Measurements from ENCODE around the gene ABCA1.
"Not testable (repeated sequence)": the region's sequence is repeated elsewhere in the genome, so short reads cannot be mapped to it uniquely, and the experiment has no call there.

ABCA1 gene, protein sequence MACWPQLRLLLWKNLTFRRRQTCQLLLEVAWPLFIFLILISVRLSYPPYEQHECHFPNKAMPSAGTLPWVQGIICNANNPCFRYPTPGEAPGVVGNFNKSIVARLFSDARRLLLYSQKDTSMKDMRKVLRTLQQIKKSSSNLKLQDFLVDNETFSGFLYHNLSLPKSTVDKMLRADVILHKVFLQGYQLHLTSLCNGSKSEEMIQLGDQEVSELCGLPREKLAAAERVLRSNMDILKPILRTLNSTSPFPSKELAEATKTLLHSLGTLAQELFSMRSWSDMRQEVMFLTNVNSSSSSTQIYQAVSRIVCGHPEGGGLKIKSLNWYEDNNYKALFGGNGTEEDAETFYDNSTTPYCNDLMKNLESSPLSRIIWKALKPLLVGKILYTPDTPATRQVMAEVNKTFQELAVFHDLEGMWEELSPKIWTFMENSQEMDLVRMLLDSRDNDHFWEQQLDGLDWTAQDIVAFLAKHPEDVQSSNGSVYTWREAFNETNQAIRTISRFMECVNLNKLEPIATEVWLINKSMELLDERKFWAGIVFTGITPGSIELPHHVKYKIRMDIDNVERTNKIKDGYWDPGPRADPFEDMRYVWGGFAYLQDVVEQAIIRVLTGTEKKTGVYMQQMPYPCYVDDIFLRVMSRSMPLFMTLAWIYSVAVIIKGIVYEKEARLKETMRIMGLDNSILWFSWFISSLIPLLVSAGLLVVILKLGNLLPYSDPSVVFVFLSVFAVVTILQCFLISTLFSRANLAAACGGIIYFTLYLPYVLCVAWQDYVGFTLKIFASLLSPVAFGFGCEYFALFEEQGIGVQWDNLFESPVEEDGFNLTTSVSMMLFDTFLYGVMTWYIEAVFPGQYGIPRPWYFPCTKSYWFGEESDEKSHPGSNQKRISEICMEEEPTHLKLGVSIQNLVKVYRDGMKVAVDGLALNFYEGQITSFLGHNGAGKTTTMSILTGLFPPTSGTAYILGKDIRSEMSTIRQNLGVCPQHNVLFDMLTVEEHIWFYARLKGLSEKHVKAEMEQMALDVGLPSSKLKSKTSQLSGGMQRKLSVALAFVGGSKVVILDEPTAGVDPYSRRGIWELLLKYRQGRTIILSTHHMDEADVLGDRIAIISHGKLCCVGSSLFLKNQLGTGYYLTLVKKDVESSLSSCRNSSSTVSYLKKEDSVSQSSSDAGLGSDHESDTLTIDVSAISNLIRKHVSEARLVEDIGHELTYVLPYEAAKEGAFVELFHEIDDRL (N-terminal part only)

DNA sequence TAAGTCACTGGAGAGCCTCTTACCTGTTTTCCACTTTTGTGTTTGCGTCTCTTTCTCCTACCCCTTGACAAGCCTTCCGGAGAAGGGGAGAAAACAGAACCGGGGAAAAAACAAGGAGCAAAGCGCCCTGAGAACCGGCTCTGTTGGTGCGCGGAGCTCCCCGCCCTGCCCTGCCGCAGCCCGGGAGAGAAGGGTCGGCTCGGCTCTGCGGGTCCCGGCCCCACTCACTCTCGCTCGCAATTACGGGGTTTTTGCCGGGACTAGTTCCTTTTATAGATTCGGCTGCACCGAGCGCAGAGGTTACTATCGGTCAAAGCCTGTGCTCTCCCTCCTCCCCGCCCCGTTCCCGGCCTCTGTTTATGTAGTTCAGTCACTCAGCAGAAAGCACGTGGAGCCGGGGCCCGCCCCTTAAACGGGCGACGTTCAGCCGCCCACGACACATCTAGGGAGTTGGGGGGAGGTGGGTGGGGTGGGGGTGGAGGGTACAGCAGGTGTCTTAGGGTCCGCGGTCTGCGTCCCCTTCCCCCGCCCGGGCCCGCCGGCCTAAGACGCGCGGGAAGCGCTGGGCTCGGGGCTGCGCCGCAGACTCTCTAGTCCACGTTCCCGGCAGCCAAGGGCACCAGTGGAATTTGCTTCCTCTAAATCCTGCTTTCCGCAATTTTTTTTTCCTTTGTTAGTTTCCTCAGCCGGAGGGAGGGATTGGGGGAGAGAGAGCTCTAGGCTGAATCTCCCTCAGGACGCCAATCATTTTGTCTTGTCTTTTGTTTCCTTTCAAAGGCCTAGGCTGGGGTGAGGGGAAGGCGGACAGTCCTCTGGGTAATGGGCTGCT lies at the start of gene ABCA1:
Gene ABCA1, minus strand, starts transcription at position 244 of the 829 bp plus-strand sequence. CDS start 24,476 bp downstream, outside the sequence.
- DNase-seq = peak; percentile 77

DNA sequence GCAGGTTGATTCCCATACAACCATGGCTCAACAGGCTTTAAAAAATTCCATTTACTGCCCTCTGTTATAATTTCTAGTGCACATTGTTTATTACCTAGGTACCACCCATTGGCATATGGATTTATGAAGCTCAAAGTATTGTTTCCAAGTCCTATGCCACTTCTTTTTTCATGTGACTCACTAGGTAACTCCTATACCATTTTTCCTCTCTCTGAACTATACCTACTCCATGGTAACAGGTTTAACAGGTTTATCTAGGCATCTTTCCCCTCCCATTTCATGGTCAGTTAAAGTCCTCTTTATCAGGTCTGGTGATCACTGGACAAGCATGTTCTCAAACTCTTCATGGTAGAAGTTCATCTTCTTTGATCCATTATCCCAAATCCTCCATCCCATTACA lies 49.6 kb upstream of the ABCA1 start:
- no peak for DNase-seq

DNA sequence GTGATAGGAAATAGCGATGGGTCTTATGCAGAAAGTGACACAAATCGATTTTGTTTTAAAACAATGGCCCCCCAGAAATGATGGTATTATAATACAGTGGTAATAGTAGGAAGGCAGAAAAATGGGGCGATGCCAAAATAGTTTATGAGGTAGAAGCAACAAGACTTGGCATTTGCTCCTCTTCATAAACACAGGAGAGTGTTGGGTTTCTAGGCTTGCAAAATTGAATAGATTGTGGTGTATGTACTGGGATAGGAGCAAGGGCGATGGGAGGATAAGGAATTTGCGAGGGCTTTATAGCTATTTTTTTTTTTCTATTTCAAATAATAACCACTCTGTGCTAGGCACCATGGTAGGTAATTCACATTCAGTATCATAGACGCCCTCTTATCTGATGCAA lies 49.2 kb upstream of the ABCA1 start:
- no peak for DNase-seq

DNA sequence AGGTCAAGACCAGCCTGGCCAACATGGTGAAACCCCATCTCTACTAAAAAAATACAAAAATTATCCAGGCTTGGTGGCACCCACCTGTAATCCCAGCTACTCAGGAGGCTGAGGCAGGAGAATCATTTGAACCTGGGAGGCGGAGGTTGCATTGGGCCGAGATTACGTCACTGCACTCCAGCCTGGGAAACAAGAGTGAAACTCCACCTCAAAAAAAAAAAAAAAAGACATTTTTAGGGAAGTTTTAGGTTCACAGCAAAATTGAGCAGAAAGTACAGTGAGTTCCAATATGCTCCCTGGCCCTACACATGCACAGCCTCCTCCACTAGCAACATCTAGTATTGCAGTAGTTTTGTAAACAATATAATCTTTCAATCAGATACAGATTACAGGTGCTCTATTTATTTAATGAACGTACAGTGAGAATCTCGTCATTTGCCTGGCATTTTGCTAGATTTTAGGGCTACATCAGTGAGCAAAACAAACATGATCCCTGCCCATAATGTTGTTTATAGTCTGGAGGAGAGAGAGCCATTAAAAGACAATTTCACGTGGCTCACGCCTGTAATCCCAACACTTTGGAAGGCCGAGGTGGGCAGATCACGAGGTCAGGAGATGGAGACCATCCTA lies 48.1 kb upstream of the ABCA1 start:
- DNase-seq = not testable (repeated sequence)

DNA sequence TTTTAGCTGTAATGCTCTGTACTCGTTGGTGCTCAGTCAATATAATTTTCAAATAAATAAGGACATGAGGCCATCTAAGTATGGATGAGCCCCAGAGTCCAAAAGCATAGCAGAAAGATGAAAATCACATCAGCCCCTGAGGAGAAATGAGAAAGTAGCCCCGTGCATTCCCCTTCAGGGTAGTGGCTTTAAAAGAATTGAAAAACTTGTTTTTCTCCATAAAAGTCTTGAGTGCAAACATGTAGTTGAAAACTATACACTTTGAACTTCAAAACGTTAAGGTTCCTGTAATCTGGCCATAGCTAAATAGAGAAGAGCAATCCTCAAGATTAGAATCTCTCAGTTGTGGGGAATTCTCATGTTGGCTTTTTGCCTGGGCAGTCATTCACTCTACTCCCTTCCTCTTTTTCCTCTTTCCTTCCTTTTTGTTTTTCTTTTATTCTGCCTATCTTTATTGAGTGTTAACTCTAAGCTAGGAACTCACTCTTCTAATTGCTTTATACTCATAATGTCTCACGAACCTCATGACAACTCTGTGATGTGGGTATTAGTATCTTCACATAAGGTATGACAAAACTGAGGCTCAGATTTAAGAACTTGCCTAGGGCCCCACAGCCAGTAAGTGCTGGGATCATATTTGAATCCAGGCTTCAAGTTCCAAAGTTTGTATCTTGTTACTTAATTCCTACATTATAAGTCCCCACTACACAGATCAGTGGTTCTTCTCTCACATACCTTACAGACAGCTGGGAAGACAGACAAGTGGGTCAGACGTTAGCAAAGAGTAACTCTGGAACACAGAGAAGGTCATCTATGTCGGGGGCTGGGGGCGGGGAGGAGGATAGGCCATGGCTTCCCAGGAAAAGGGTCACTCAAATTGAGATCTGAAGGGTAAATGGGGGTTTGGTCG lies 46.4 kb upstream of the ABCA1 start:
- DNase-seq = no peak

DNA sequence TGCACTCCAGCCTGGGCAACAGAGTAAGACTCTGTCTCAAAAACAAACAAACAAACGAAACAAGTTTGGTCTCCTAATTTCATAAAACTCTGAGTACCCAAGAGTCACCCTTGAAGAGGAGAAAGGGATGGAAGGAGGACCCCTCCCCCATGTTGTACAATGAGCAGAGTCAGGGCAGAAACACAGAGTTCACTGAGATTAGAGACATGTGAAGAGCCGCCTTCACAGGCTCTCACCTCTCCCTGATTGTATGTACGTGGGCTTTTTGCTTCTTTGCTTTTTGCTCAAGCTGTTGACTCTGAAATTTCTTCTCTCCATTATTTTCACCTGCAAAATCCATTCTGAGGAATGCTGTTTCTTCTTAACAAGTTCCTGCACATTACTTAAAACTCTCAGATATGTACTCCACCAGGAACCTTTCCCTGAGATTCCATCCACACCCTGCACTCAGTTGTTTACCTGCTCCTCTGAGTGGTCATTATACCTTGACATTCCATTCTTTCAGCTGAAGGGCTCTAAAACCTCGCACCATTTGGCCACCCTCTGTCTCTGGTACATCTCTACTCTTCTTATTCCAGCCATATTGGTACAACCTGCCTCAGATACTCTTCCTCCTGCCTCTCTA lies 44.4 kb upstream of the ABCA1 start:
- no peak for DNase-seq

DNA sequence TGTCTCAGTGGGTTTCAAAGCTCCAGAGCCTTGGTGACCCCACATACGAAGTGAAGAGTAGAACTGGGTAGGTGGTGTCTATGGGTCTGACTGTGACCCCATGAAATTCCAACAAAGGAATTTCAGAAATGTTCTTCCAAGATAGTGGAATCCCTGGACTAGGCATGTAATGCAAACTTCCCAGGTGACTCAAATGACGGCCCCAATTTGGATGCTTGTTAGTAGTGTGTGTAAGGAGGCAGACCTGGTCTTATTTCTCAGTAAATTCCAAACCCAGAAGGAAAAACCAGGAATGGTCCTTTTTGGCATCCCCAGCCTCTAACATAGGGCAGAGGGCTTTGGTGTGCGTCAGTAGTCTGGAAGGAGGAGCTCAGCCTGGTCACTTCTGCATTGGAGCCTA lies 43.6 kb upstream of the ABCA1 start:
- no peak for DNase-seq

DNA sequence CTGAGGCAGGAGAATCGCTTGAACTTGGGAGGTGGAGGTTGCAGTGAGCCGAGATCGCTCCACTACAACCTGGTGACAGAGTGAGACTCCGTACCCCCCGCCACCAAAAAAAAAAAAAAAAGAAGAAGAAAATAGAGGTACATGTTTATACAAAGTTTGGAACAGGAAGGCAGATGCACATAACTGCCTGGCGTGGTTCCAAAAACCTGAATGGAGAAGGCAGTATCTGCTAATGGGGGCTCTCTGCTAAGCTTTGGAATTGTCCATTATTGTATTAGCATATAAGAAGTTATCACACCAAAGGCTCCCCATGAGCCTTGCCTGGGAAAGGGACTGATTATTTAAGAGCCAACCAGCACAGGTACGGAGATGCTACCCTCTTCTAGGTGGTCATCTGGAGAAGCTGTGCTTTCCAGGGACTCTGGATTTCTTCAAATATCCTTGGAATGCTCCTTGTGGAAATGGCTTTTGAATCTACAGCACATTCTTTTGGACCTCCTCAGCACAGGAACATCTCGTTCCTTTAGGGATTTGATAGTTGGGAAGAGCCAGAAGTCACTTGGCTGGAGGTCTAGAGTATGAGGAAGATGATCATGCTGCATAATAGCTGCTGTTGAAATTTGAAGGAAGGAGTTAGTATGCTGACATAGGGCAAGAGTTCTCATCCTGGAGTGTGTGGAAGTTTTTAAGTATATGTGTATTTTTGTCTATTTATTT lies 42.5 kb upstream of the ABCA1 start:
- no peak for DNase-seq

DNA sequence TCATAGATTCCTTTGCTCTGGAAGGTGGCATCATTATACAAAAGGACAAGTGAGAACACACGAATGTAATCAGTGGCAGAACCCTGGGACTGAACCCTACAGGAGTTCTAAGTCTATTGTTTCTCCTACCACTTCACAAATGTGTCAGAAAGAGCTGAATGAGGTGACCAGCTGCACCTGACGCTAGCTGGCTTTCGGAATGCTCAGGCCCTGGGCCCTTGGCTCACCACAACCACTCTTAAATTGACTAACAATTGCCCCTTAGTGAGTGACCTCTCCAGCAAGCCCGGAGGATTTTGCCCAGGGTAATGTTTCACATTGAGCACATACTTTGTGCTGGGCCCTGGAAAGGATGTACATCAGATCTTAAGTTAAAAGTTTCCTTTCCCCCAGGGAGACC lies 41.2 kb upstream of the ABCA1 start:
- DNase-seq = no peak

DNA sequence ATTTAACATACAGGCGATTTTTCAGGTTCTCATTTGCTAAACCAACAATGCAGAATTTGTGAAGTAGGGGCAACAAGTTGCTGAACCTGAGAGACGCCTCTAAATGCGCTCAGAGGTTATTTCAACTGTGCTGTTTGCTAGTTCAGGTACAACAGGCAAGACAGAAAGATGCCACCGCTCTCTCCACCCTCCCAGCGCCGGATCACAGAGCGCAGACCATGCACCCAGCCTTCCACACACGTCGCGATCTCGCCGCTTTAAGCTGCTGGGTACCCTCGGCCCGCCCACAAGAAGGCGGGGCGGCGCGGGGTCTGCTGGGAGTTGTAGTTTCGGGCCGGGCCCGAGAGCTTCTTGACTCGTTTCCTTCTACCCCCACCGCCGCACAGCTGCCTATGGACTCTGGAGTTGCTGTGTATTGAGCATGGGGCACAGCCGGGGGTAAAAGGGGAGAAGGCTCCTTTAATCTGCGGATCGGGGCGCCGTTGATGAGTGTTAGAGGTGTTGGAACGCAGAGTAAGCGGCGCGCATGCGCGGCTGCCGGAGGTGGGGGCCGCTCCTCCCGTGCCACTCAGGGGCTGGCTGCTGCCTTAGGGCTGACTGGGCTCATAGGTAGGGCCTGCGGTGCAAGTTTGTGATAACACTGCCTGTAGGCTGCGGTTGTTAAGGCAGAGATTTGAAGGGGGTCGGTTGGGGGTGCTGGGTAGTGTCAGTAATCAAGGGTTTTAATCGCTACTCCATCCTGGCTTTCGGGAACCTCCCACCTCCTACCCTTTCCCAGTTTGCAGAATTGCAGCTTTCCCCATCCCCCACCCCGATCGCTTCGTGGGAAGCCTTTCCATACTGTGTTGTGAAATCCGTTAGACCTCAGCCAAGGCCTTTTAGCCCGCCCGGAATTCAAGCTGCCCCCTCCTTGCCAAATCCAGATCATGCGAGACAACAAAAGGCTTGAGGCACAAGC lies 40.3 kb upstream of the ABCA1 start:
- DNase-seq = peak; percentile 92

DNA sequence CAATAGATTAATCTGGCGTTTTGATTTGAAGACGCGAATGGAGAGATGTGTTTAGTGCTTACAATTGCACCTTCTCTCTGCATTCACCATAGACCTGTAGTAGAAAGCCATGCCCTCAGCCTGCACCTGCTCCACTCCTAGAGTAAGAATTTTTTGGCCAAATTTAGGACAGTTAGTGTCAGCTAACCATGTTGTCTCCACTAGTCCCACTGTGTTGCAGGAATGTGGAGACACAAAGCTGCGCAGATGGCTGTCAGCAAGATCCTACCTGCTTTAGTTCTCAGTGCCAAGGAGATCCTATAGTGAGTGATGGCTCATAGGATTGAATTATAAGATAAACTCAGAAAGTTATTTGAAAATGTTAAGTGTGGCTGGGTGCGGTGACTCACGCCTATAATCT lies 35.1 kb upstream of the ABCA1 start:
- no peak for DNase-seq

DNA sequence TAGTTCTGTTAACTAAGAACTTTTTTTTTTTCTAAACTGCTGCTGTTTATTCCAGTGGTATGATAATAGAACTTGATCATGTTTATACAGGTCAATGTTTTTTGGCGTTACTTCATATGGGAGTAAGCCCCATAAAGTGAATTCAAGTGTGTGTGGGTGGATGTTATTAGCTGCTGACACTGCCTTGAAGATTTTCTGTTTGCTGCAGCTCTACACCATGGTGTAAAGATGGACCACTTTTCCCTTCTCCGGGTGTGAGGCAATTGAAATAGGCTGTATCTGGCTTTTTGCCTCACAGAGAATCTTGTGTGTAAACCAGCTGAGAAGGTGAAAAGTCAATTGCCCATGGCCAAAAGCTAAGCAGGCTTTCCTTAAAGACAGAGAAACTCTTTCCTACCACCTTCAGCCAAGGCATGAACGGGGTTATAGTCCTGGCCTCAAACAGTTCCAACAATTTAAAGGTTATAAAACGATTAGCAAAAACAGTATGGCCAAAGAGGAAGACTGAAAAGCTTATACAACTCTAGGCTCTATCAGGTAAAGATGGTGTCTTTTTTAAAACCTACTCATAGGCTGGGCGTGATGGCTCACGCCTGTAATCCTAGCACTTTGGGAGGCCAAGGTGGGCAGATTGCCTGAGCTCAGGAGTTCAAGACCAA lies 33.9 kb upstream of the ABCA1 start:
- no peak for DNase-seq

DNA sequence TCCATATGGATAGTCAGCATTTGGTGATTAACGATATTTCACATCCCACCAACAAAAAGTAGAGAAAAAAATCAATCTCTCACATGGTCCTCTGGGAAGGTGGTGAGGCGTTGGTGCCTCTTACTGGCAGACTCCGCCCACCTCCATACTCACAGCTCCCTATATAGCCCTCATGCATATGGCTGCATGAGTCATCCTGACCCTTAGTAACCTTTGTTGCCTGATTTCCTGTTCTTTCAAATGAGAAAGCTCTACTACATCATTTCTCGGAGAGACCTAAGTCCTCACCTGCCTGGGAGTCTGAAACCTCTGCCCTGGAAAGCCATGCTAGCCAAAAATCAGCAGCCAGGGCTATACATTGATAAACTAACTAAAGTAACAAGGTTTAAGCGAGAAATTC lies 33.3 kb upstream of the ABCA1 start:
- DNase-seq = peak; percentile 65

DNA sequence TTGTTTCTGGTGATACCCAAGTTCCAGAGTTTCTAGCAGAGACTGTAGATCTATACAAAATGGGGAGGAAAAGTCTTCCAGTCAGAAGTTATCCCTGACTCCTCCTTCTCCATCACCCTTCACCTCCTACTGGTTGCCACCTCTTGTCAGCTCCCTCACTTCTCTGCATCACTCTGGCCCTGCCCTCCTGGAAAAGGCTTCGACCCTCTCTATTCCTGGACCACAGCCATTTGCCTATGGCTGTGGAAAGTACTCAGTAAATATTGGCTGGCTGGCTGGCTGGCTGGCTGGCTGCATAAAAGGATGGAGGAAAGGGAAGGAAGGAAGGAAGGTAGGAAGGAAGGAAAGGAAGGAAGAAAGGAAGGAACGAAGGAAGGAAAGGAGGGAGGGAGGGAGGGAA lies 32.7 kb upstream of the ABCA1 start:
- no peak for DNase-seq

DNA sequence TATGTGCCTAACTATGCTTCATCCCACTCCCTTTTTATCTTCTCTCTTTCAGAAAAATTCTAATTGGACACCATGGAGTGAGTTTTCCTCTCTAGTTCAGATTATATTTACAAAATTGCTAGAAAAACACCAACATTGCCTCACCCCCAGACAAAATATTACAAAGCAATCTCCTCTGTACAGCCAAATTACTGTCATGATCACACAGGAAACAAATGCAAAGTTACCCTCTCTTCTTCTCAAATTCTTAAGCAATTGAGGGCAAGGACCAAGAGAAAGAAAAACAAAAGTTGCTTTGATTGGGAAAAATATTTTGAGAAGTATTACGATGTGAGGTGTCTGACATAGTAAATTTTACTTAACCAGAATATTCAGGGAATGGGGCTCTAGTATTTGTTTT lies 30.8 kb upstream of the ABCA1 start:
- no peak for DNase-seq

DNA sequence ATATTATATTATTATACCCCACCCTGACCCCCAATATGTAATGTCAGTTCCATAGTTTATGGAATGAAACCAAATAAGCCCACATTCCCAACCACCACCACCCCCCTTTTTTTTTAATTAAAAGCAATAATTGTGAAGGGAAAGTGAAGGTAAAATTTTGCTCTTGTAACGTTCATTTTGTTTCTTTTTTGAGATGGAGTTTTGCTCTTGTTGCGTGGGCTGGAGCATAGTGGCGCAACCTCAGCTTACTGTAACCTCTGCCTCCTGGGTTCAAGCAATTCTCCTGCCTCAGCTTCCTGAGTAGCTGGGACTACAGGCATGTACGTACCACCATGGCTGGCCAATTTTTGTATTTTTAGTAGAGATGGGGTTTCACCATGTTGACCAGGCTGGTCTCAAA lies 30.1 kb upstream of the ABCA1 start:
- DNase-seq = not testable (repeated sequence)

DNA sequence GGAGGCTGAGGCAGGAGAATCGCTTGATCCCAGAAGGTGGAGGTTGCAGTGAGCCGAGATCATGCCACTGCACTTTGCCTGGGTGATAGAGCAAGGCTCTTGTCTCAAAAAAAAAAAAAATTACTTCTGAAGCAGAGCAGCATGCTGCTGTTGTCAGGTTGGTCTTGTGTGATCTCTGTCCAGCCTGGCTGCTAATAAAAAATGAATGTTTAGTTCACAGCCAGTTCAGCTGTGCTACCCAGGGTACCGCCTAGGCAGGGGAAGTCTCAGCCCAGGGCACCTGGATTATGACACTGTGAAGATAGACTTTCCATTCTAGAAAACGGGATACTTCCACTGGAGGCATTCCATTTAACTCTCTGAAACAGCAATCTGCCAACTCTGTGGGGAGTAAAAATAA lies 23.5 kb upstream of the ABCA1 start:
- DNase-seq = no peak

DNA sequence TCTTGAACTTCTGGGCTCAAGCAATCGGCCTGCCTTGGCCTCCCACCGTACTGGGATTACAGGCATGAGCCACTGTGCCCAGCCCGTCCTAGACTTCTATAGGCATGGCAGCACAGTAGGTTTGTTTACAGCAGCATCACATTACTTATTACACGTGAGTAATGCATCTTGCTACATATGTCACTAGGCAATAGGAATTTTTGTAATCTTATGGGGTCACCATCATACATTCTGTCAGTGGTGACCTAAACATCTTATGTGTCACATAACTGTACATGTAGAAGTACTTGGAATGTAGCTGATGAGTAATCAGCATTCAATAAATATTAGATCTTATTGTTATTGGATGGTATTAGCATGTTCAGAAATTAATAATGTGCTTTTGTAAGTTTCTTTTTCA lies 22.9 kb upstream of the ABCA1 start:
- no peak for DNase-seq
